Upper lobe of left lung (tissue), 4 donors: ENCODE data around the gene WASHC3.

ENCODE experiments used
- EP300 ChIP-seq, 4 donors: sonication (generic); formaldehyde crosslinking; IDR thresholded peaks; one replicate each; pipeline ENCODE4 v1.5.1; 2017; ENCODE audit warnings: antibody characterized with exemption in 4 of 4, control low read depth in 2 of 4
- POLR2A ChIP-seq, 4 donors: fragments of 450-650 bp; IDR thresholded peaks; one replicate each; pipeline ENCODE4 v1.5.1; 2016 to 2017; ENCODE audit warnings: antibody characterized with exemption in 4 of 4, mild to moderate bottlenecking in 2 of 4
- POLR2AphosphoS5 ChIP-seq, 2 donors: sonication (generic); formaldehyde crosslinking; IDR thresholded peaks; one replicate each; pipeline ENCODE4 v1.5.1; 2017; ENCODE audit warnings: antibody characterized with exemption in 2 of 2
- TF ChIP-seq, protein P1 (sequence below), 6 experiments: fragments of 450-650 bp in 4 of 6; fragments of 200-600 bp in 2 of 6; sonication (generic) in 2 of 6; IDR thresholded peaks; one replicate each; pipeline ENCODE4 v1.5.1; 2016 to 2019; ENCODE audit warnings: antibody characterized with exemption in 6 of 6

DNA sequence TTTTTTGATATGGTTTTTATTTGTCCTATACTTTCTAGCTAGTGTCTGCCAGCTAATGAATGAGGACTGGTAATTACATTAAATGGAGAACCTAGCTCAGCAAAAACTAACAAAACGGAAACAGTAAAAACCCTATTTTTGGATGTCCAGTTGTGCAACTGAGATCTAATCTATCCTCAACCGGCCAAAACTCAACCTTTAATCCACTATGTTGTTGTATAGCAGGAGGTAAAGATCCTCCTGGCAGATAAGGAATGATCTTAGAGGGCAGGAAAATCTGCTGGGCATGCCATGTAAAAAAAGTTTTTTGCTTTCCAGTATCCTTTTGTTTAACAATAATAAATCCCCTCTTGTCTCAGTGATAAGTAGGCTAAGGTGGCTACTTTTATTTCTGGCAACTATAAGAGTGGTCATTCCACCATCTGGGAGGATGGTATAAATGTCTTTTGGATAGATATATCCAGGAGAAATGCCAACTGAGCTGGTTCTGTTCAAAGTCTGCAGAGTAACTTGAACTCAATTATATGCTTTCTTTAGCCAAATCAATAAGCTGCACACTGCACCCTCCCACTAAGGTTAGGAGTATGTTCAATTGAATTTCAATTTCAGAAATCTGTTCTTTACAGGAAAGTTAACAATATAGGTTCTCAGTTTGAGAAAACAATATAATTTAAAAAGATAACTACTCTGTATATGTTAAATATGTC, 40.1 kb downstream of the WASHC3 start:
- TF ChIP-seq, protein P1, sequence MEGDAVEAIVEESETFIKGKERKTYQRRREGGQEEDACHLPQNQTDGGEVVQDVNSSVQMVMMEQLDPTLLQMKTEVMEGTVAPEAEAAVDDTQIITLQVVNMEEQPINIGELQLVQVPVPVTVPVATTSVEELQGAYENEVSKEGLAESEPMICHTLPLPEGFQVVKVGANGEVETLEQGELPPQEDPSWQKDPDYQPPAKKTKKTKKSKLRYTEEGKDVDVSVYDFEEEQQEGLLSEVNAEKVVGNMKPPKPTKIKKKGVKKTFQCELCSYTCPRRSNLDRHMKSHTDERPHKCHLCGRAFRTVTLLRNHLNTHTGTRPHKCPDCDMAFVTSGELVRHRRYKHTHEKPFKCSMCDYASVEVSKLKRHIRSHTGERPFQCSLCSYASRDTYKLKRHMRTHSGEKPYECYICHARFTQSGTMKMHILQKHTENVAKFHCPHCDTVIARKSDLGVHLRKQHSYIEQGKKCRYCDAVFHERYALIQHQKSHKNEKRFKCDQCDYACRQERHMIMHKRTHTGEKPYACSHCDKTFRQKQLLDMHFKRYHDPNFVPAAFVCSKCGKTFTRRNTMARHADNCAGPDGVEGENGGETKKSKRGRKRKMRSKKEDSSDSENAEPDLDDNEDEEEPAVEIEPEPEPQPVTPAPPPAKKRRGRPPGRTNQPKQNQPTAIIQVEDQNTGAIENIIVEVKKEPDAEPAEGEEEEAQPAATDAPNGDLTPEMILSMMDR (IDR thresholded peaks at IDR 0.05): no peak
- no peak for TF ChIP-seq EP300 (IDR thresholded peaks at IDR 0.05)
- no peak for TF ChIP-seq POLR2AphosphoS5 (IDR thresholded peaks at IDR 0.05)
- no peak for TF ChIP-seq POLR2A (IDR thresholded peaks at IDR 0.05)
